Prostate gland (tissue), 2 donors: ENCODE data around the gene AMOTL2.

Experiments
- POLR2A ChIP-seq: fragments of 450-650 bp; IDR thresholded peaks from one replicate; pipeline ENCODE4 v1.6.1; 2016; ENCODE audit warnings: antibody characterized with exemption, mild to moderate bottlenecking
- POLR2AphosphoS5 ChIP-seq: sonication (generic); formaldehyde crosslinking; IDR thresholded peaks from one replicate; pipeline ENCODE4 v1.6.1; 2017; ENCODE audit warnings: antibody characterized with exemption
- TF ChIP-seq, protein P1 (sequence below), 4 experiments: fragments of 200-600 bp in 2 of 4; fragments of 450-650 bp in 2 of 4; sonication (generic) in 2 of 4; IDR thresholded peaks; 1 replicate in 3 of 4; 2 replicates in 1 of 4; pipeline ENCODE4 v1.5.1; 2016 to 2019; ENCODE audit warnings: antibody characterized with exemption in 4 of 4, mild to moderate bottlenecking in 2 of 4, moderate library complexity in 2 of 4

DNA sequence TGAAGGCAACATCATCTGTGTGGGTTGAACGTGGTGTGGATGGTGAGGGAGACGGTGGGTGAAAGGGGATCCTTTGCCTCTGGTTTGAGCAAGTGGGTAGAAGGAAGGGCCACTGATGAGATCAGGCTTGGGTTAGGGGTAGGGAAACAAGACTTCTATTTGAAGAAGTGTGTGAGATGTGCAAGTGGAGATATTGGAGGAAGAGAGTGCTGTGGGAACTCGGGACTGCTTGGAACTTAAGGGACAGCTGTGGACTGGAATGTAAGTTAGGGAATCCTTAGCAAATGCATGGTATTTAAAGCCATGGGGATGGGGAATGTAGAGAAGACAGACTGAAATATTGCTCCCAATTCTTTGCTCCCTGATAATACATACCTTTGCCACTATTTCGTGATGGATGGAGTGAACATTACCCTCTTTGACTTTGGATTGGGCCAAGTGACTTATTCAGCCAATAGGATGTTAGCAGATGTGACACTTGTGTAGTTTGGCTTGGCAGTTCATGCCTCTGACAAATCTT is 30.2 kb upstream of the AMOTL2 start:
- TF ChIP-seq POLR2AphosphoS5 (no peak), POLR2A (no peak)
- TF ChIP-seq, protein P1, sequence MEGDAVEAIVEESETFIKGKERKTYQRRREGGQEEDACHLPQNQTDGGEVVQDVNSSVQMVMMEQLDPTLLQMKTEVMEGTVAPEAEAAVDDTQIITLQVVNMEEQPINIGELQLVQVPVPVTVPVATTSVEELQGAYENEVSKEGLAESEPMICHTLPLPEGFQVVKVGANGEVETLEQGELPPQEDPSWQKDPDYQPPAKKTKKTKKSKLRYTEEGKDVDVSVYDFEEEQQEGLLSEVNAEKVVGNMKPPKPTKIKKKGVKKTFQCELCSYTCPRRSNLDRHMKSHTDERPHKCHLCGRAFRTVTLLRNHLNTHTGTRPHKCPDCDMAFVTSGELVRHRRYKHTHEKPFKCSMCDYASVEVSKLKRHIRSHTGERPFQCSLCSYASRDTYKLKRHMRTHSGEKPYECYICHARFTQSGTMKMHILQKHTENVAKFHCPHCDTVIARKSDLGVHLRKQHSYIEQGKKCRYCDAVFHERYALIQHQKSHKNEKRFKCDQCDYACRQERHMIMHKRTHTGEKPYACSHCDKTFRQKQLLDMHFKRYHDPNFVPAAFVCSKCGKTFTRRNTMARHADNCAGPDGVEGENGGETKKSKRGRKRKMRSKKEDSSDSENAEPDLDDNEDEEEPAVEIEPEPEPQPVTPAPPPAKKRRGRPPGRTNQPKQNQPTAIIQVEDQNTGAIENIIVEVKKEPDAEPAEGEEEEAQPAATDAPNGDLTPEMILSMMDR (IDR thresholded peaks at IDR 0.05), result no peak
